Trophoblast cell (in vitro differentiated cells and primary cell): ENCODE measurements around the gene OLFM1.

Source experiments
- DNase-seq, 2 donors: peaks; one replicate each; pipeline ENCODE4 v3.0.0-alpha.2; 2016
- H2AFZ ChIP-seq: 2 replicates; pipeline ENCODE4 v1.6.1; 2013; ENCODE audit warnings: low read length, moderate library complexity, mild to moderate bottlenecking; ENCODE audit not compliant: insufficient read depth, poor library complexity
- H2AK5ac ChIP-seq: 2 replicates; pipeline ENCODE4 v1.6.1; 2013; ENCODE audit warnings: mild to moderate bottlenecking, low read length
- H2BK120ac ChIP-seq: 2 replicates; pipeline ENCODE4 v1.6.1; 2013; ENCODE audit warnings: low read length, mild to moderate bottlenecking, moderate library complexity; ENCODE audit not compliant: insufficient read depth, poor library complexity
- H2BK12ac ChIP-seq: 2 replicates; pipeline ENCODE4 v1.6.1; 2013; ENCODE audit warnings: mild to moderate bottlenecking, low read length, moderate library complexity
- H2BK5ac ChIP-seq: 2 replicates; pipeline ENCODE4 v1.6.1; 2013; ENCODE audit warnings: low read length, low read depth, moderate library complexity, mild to moderate bottlenecking; ENCODE audit not compliant: poor library complexity
- H3K14ac ChIP-seq: 2 replicates; pipeline ENCODE4 v1.6.1; 2013; ENCODE audit warnings: mild to moderate bottlenecking, low read length
- H3K18ac ChIP-seq: 2 replicates; pipeline ENCODE4 v1.6.1; 2013; ENCODE audit warnings: mild to moderate bottlenecking, low read length
- H3K23ac ChIP-seq: 2 replicates; pipeline ENCODE4 v1.6.1; 2013; ENCODE audit warnings: low read length
- H3K27ac ChIP-seq: 2 replicates; pipeline ENCODE4 v1.5.1; 2013; ENCODE audit warnings: low read depth, mild to moderate bottlenecking, inconsistent platforms, low read length, moderate library complexity
- H3K27me3 ChIP-seq: 2 replicates; pipeline ENCODE4 v1.6.1; 2013; ENCODE audit warnings: inconsistent platforms, mild to moderate bottlenecking, low read length, moderate library complexity; ENCODE audit not compliant: insufficient read depth
- H3K36me3 ChIP-seq, 2 experiments: 1 replicate in 1 of 2; 2 replicates in 1 of 2; pipeline ENCODE4 v1.6.1; 2013; ENCODE audit warnings: low read length in 2 of 2, mild to moderate bottlenecking in 2 of 2, moderate library complexity in 1 of 2; ENCODE audit not compliant: insufficient read depth in 2 of 2, control insufficient read depth in 1 of 2
- H3K4ac ChIP-seq: 2 replicates; pipeline ENCODE4 v1.6.1; 2013; ENCODE audit warnings: low read depth, mild to moderate bottlenecking, low read length, moderate library complexity
- H3K4me1 ChIP-seq, 2 experiments: 1 replicate in 1 of 2; 2 replicates in 1 of 2; pipeline ENCODE4 v1.6.1; 2013; ENCODE audit warnings: low read length in 2 of 2, mild to moderate bottlenecking in 2 of 2, moderate library complexity in 1 of 2; ENCODE audit not compliant: insufficient read depth in 2 of 2, control insufficient read depth in 1 of 2
- H3K4me2 ChIP-seq: 2 replicates; pipeline ENCODE4 v1.6.1; 2013; ENCODE audit warnings: inconsistent platforms, mild to moderate bottlenecking, low read length, moderate library complexity
- H3K4me3 ChIP-seq: 2 replicates; pipeline ENCODE4 v1.5.1; 2013; ENCODE audit warnings: mild to moderate bottlenecking, low read depth, low read length, inconsistent platforms
- H3K79me1 ChIP-seq: one replicate; pipeline ENCODE4 v1.6.1; 2013; ENCODE audit warnings: low read length
- H3K79me2 ChIP-seq: 2 replicates; pipeline ENCODE4 v1.6.1; 2013; ENCODE audit warnings: low read length, mild to moderate bottlenecking; ENCODE audit not compliant: control insufficient read depth, insufficient read depth, poor library complexity
- H3K9ac ChIP-seq: 2 replicates; pipeline ENCODE4 v1.6.1; 2013; ENCODE audit warnings: mild to moderate bottlenecking, low read length
- H3K9me3 ChIP-seq: 2 replicates; pipeline ENCODE4 v1.6.1; 2013; ENCODE audit warnings: low read depth, mild to moderate bottlenecking, control low read depth, inconsistent platforms, low read length; ENCODE audit not compliant: insufficient read depth
- H4K12ac ChIP-seq: 2 replicates; pipeline ENCODE4 v1.6.1; 2013; ENCODE audit warnings: low read depth, mild to moderate bottlenecking, low read length, moderate library complexity
- H4K8ac ChIP-seq: 2 replicates; pipeline ENCODE4 v1.6.1; 2013; ENCODE audit warnings: low read depth, mild to moderate bottlenecking, low read length, moderate library complexity
- H4K91ac ChIP-seq: one replicate; pipeline ENCODE4 v1.6.1; 2013; ENCODE audit warnings: low read depth, mild to moderate bottlenecking, low read length, moderate library complexity
- WGBS: extraction: QIAGEN DNeasy Blood & Tissue Kit; methylation state at CpG from one replicate; pipeline ENCODE4 v1.1.7; 2013; ENCODE audit warnings: missing lambda C conversion rate; ENCODE audit not compliant: insufficient read length, insufficient coverage; ENCODE audit errors: extremely low coverage; 5-methylcytosine and 5-hydroxymethylcytosine counted together

OLFM1 gene

DNA sequence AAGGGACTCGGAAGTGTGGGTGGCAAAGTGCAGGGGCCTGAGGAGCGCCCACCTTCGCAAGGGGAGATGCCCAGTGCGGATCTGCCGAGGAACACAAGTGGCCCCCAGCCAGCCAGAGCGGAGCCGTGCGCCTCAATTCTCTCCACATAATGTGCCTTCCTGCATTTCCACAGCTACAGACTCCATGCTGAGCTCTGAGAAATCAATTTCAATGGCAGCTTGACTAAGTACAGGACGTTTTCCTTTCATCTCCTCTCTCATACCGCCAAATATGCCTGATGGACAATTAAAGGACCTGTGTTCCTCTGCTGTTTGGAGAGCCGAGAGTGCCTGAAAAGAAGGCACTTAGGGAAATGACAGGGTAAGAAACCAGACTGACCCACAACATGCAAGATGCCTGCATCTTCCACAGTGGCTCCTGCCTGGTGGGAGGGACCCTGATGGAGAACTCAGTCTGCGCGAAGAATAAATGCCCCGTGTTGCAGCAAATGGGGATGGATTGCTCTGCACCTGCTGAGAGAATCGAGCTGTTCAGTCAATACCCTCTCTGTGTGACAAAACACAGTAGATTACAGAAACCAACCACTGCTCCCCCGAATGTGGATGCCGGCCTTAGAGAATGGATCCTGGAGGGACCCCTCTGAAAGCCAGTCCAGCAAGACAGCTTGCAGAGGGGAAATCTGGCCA, 38.6 kb upstream of the OLFM1 start:
- Histone ChIP-seq H3K9me3 (peaks cover 9% of the 10 kb centered on the region), H4K8ac (no peak overlapping the region), H3K27ac (no peak overlapping the region), H3K4me2 (no peak overlapping the region), H2AFZ (no peak overlapping the region), H3K4ac (no peak overlapping the region), H3K79me2 (no peaks in the 10 kb centered on the region), H3K14ac (no peak overlapping the region), H3K27me3 (no peaks in the 10 kb centered on the region), H3K36me3 (no peaks in the 10 kb centered on the region), H2BK12ac (no peak overlapping the region), H4K12ac (no peak overlapping the region), H3K18ac (no peak overlapping the region), H2BK120ac (no peak overlapping the region), H3K4me3 (peak overlapping the region; percentile 15), H2AK5ac (no peak overlapping the region), H3K79me1 (no peaks in the 10 kb centered on the region), H3K9ac (no peak overlapping the region), H4K91ac (no peak overlapping the region), H3K23ac (no peak overlapping the region), H2BK5ac (no peak overlapping the region), H3K4me1 (no peaks in the 10 kb centered on the region)
- no peak for DNase-seq
- WGBS = no CpG with 5 or more reads among the region's 17 CpGs

DNA sequence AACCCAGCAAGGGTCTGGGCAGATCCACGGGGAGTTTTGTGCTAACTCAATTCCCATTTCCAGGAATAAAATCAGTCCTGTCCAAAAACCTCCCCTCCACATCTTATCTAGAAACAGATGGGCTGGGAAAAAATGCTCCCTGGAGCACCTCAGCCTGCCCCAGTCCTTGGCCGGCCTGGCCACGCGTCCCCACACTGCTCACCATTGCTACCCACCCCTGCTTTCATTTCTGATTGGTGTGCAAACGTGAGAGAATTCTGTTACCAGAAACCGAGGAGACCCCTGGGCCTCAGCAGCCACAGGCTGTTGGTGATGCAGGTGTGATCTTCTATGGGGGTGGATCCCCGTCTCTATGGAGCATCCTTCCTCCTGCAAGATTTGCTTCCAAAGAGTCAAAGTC, 38.0 kb upstream of the OLFM1 start:
- no peak overlapping the region for H2BK120ac ChIP-seq
- H3K4me3 ChIP-seq = no peak overlapping the region
- no peak overlapping the region for H3K9ac ChIP-seq
- no peaks in the 10 kb centered on the region for H3K27me3 ChIP-seq
- no peaks in the 10 kb centered on the region for H3K4me1 ChIP-seq
- no peak overlapping the region for H2AK5ac ChIP-seq
- WGBS = no CpG with 5 or more reads among the region's 7 CpGs
- no peak for DNase-seq
- no peak overlapping the region for H3K14ac ChIP-seq
- H3K18ac ChIP-seq = no peak overlapping the region
- no peaks in the 10 kb centered on the region for H3K36me3 ChIP-seq
- H2BK12ac ChIP-seq = no peak overlapping the region
- H3K4ac ChIP-seq = no peak overlapping the region
- H2AFZ ChIP-seq = no peak overlapping the region
- no peak overlapping the region for H3K4me2 ChIP-seq
- no peak overlapping the region for H4K8ac ChIP-seq
- no peaks in the 10 kb centered on the region for H3K79me2 ChIP-seq
- H3K79me1 ChIP-seq = no peaks in the 10 kb centered on the region
- no peak overlapping the region for H2BK5ac ChIP-seq
- H4K12ac ChIP-seq = no peak overlapping the region
- peaks cover 9% of the 10 kb centered on the region for H3K9me3 ChIP-seq
- no peak overlapping the region for H4K91ac ChIP-seq
- H3K27ac ChIP-seq = no peak overlapping the region
- no peak overlapping the region for H3K23ac ChIP-seq

DNA sequence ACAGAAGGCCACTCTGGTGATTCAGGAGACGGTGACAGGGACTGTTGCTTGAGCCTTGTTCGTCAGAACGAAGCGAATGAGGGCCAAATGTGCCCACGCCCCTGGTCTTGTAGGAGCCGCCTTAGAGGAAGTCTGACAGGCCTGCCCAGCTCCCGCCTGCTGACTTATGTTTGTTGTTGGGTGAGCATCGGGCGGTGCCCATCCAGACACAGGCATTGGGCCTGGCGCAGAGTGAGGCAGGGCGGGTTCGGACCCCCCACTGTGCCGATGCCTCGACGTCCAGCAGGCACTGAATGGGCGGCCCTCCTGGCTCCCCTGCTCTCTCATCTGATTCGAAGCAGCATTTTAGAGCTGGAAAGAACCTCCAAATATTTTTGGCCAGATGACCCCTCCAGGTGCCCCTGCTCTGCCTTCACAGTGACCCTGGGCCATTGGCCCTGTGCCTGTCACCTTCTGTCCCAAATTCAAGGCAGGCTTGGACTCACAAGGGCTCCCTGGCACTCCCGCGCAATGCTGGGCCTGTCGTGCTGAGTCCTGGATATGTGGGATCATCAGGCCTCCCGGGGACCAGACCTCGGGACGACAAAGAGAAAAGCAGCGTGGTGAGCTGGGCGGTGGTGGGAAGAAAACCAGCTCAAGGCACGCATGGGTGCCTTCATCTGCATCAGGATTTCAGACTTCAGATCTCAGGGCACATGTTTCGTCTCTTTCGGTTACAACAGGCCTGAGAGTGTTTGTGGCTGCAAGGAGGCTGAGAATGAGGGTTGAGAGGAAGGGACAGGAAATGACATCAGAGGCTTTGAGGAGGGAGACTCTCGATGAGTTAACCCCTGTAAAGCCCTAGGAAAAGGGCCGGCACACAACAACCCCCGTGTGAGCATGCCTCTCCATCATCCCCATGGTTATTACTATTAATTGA, 37.1 kb upstream of the OLFM1 start:
- Histone ChIP-seq H4K12ac (no peak overlapping the region), H3K18ac (no peak overlapping the region), H3K27me3 (no peaks in the 10 kb centered on the region), H3K9ac (no peak overlapping the region), H3K14ac (no peak overlapping the region), H3K9me3 (peaks cover 7% of the 10 kb centered on the region), H2BK12ac (no peak overlapping the region), H4K91ac (no peak overlapping the region), H3K4me3 (no peak overlapping the region), H2AK5ac (no peak overlapping the region), H3K36me3 (no peaks in the 10 kb centered on the region), H3K23ac (no peak overlapping the region), H2BK120ac (no peak overlapping the region), H3K27ac (no peak overlapping the region), H3K4me2 (no peak overlapping the region), H3K4ac (no peak overlapping the region), H3K79me1 (no peaks in the 10 kb centered on the region), H2BK5ac (no peak overlapping the region), H2AFZ (no peak overlapping the region), H4K8ac (no peak overlapping the region), H3K79me2 (no peaks in the 10 kb centered on the region), H3K4me1 (no peaks in the 10 kb centered on the region)
- no peak for DNase-seq
- no CpG with 5 or more reads among the region's 31 CpGs for WGBS

DNA sequence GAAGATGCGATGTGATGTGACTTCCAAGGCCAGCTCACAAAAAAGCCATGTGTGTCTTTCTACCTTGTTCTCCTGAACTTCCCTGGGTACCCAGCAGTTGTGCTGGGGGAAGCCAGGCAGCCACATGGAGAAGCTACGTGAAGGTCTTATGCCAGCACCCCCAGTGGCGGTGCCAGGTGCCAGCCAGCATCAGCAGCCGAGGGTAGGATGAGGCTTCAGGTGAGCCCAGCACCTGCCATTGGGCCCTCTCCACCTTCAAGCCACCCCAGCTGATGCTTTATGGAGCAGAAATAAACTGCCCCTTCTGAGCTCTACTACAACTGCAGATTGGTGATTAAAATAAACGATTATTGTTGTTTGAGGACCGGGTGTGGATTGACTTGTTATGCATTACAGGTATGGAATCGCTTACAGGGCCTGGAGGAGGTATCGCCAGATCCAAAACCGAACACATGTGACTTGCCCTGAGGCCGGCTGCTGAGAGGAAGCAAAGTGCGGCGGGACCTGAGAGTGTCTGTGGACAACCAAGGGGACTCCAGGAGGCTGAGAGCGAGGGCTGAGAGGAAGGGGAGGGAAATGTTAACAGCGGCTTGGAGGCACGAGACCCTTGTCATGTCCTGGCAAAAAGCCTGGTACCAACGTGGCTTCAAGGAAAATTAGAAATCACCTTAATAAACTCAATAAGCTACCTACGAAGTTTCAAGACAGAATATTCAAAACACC, 36.0 kb upstream of the OLFM1 start:
- Histone ChIP-seq H2BK5ac (no peak overlapping the region), H2AK5ac (no peak overlapping the region), H3K27ac (no peak overlapping the region), H2AFZ (no peak overlapping the region), H2BK12ac (no peak overlapping the region), H3K79me2 (no peaks in the 10 kb centered on the region), H4K8ac (no peak overlapping the region), H3K79me1 (no peaks in the 10 kb centered on the region), H4K12ac (no peak overlapping the region), H3K14ac (no peak overlapping the region), H3K9ac (no peak overlapping the region), H3K9me3 (peaks cover 7% of the 10 kb centered on the region), H3K36me3 (no peaks in the 10 kb centered on the region), H3K4me2 (no peak overlapping the region), H3K4me1 (no peaks in the 10 kb centered on the region), H3K27me3 (no peaks in the 10 kb centered on the region), H2BK120ac (no peak overlapping the region), H3K4ac (no peak overlapping the region), H3K4me3 (no peak overlapping the region), H3K18ac (no peak overlapping the region), H3K23ac (no peak overlapping the region), H4K91ac (no peak overlapping the region)
- no CpG with 5 or more reads among the region's 17 CpGs for WGBS
- DNase-seq = no peak
